T-helper 2 cell (primary cell): ENCODE data around the gene CALML3.

Experiments used
- DNase-seq, 5 experiments: peaks; one replicate each; pipeline versions ENCODE4 v3.0.0 to v3.0.0-alpha.2; 2012 to 2022

Gene CALML3

GRCh38 chr10:5508161-5508604, 16.6 kb upstream of the CALML3 start:
- no peak for DNase-seq

GRCh38 chr10:5508786-5509185, 16.0 kb upstream of the CALML3 start:
- DNase-seq = no peak

GRCh38 chr10:5509236-5509635, 15.5 kb upstream of the CALML3 start:
- DNase-seq = no peak

- DNase-seq = no peak
These were observed 15.1 kb upstream of the CALML3 start for GRCh38 chr10:5509691-5510090.

- DNase-seq = no peak
These were observed 14.3 kb upstream of the CALML3 start for GRCh38 chr10:5510281-5511072.

- no peak for DNase-seq
These were observed 13.4 kb upstream of the CALML3 start for GRCh38 chr10:5511231-5511884.

- DNase-seq = no peak
These were observed 12.9 kb upstream of the CALML3 start for GRCh38 chr10:5511885-5512280.

GRCh38 chr10:5512331-5512730, 12.4 kb upstream of the CALML3 start:
- DNase-seq = no peak

- DNase-seq = peak in 1 of 5 experiments; percentile 24
These were observed 11.7 kb upstream of the CALML3 start for GRCh38 chr10:5512881-5513612.

- no peak for DNase-seq
These were observed 10.4 kb upstream of the CALML3 start for GRCh38 chr10:5514226-5514850.

- no peak for DNase-seq
These were observed 8.6 kb upstream of the CALML3 start for GRCh38 chr10:5515948-5516761.

GRCh38 chr10:5517546-5517945, 7.2 kb upstream of the CALML3 start:
- DNase-seq = no peak

- no peak for DNase-seq
These were observed 6.6 kb upstream of the CALML3 start for GRCh38 chr10:5518143-5518542.

GRCh38 chr10:5519054-5519453, 5.7 kb upstream of the CALML3 start:
- no peak for DNase-seq

- no peak for DNase-seq
These were observed 1.7 kb upstream of the CALML3 start for GRCh38 chr10:5522913-5523560.

GRCh38 chr10:5523796-5524574, 776 bp upstream of the CALML3 start:
- DNase-seq = no peak

GRCh38 chr10:5525561-5526341, 990 bp downstream of the CALML3 start:
- no peak for DNase-seq

GRCh38 chr10:5526691-5527331, 2.0 kb downstream of the CALML3 start:
- DNase-seq = no peak
